DOHH2 (cell line): ENCODE measurements around the gene ANKRD55.

Source experiments
- H3F3A ChIP-seq: fragments of 200-600 bp; sonication (generic), shearing (Covaris generic); 2 replicates; pipeline ENCODE4 v1.6.0; 2016; ENCODE audit warnings: antibody characterized with exemption, mild to moderate bottlenecking; ENCODE audit not compliant: control insufficient read depth, insufficient read depth
- H3K27ac ChIP-seq: fragments of 200-600 bp; sonication (generic); 2 replicates; pipeline ENCODE4 v1.5.1; 2014; ENCODE audit warnings: low read depth, mild to moderate bottlenecking, low read length, moderate library complexity
- H3K27me3 ChIP-seq: fragments of 200-600 bp; sonication (generic); 2 replicates; pipeline ENCODE4 v1.6.1; 2014; ENCODE audit warnings: mild to moderate bottlenecking, low read length, mixed read lengths; ENCODE audit not compliant: control insufficient read depth
- H3K36me3 ChIP-seq: fragments of 200-600 bp; sonication (generic); 2 replicates; pipeline ENCODE4 v1.6.1; 2014; ENCODE audit warnings: mild to moderate bottlenecking, low read length, moderate library complexity, mixed read lengths; ENCODE audit not compliant: control insufficient read depth
- H3K4me1 ChIP-seq: fragments of 200-600 bp; sonication (generic); 2 replicates; pipeline ENCODE4 v1.6.1; 2014; ENCODE audit warnings: mild to moderate bottlenecking, low read length, mixed read lengths; ENCODE audit not compliant: control insufficient read depth
- H3K4me2 ChIP-seq: fragments of 200-600 bp; sonication (generic); 2 replicates; pipeline ENCODE4 v1.6.0; 2014; ENCODE audit warnings: mild to moderate bottlenecking, low read length, moderate library complexity
- H3K4me3 ChIP-seq: fragments of 200-600 bp; sonication (generic); 2 replicates; pipeline ENCODE4 v1.5.1; 2014; ENCODE audit warnings: mild to moderate bottlenecking, low read length, mixed read lengths
- H3K79me2 ChIP-seq: fragments of 200-600 bp; sonication (generic); 2 replicates; pipeline ENCODE4 v1.6.1; 2014; ENCODE audit warnings: mild to moderate bottlenecking, low read length, mixed read lengths; ENCODE audit not compliant: control insufficient read depth
- H3K9me2 ChIP-seq: fragments of 200-600 bp; sonication (generic); replicated peaks from 2 replicates; pipeline ENCODE4 v1.6.1; 2014; ENCODE audit warnings: mild to moderate bottlenecking, low read length, mixed read lengths; ENCODE audit not compliant: control insufficient read depth
- H3K9me3 ChIP-seq: fragments of 200-600 bp; sonication (generic); 2 replicates; pipeline ENCODE4 v1.6.1; 2014; ENCODE audit warnings: antibody characterized with exemption, low read length, mixed read lengths; ENCODE audit not compliant: control insufficient read depth, insufficient read depth
- H4K20me1 ChIP-seq: fragments of 200-600 bp; sonication (generic); 2 replicates; pipeline ENCODE4 v1.6.0; 2014; ENCODE audit warnings: low read depth, mild to moderate bottlenecking, antibody characterized with exemption, low read length, moderate library complexity; ENCODE audit not compliant: control insufficient read depth, insufficient read depth
- EZH2phosphoT487 ChIP-seq: fragments of 200-600 bp; sonication (generic); IDR thresholded peaks from 2 replicates; pipeline ENCODE4 v1.6.1; 2017; ENCODE audit warnings: borderline replicate concordance, mild to moderate bottlenecking, antibody characterized with exemption, low read length, moderate library complexity, mixed read lengths
- TF ChIP-seq, protein P1 (sequence below): fragments of 200-600 bp; sonication (generic); IDR thresholded peaks from one replicate; pipeline ENCODE4 v1.5.1; 2014; ENCODE audit warnings: antibody characterized with exemption, mild to moderate bottlenecking, low read depth, low read length; ENCODE audit not compliant: poor library complexity, severe bottlenecking

Gene ANKRD55

DNA sequence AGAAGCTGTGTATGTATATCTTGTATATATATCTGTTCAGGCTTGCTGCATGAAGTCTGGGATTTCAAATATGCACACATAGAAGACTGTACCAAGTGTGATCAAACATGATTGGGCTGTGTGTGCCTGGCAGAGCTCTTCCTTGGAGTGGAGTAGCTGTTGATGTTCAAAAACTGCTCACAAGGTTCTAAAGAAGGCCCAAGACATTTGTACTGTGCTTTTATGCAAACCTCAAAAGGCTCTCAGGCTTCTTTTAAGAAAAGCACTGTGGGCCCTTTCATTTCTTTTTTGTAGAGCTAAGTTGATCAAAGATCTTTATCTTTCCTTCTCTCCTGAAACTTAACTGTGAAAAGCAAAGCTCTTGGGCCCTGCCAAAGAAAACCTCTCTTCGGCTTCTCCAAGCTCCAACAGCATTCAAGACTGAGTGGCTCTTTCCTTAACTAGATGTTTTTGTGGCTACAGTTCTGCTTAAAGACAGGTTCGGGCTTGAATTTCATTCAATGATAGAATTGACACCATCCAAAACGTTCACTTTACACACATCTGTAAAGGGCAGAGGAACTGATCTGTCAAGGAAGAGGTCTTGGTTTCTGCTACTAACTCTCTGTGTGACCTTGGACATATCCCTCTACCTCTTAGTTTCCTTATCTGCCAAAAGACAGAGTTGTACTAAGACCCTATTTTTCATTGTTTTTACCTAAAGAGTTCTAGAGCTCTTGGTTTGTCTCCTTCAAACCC is 132.5 kb downstream of the ANKRD55 start:
- H3K9me2 ChIP-seq, result no peaks in the 10 kb centered on the region
- no peak overlapping the region for H3K4me3 ChIP-seq
- no peak overlapping the region for H3K27ac ChIP-seq
- H3K27me3 ChIP-seq, result peaks cover 10% of the 10 kb centered on the region; the same call in 1 of the 2 replicates
- H3K4me1 ChIP-seq, result no peaks in the 10 kb centered on the region
- no peaks in the 10 kb centered on the region for H3K9me3 ChIP-seq
- H4K20me1 ChIP-seq, result no peaks in the 10 kb centered on the region
- H3K4me2 ChIP-seq, result no peak overlapping the region
- TF ChIP-seq, protein P1, sequence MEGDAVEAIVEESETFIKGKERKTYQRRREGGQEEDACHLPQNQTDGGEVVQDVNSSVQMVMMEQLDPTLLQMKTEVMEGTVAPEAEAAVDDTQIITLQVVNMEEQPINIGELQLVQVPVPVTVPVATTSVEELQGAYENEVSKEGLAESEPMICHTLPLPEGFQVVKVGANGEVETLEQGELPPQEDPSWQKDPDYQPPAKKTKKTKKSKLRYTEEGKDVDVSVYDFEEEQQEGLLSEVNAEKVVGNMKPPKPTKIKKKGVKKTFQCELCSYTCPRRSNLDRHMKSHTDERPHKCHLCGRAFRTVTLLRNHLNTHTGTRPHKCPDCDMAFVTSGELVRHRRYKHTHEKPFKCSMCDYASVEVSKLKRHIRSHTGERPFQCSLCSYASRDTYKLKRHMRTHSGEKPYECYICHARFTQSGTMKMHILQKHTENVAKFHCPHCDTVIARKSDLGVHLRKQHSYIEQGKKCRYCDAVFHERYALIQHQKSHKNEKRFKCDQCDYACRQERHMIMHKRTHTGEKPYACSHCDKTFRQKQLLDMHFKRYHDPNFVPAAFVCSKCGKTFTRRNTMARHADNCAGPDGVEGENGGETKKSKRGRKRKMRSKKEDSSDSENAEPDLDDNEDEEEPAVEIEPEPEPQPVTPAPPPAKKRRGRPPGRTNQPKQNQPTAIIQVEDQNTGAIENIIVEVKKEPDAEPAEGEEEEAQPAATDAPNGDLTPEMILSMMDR, result no peak
- no peak for TF ChIP-seq EZH2phosphoT487
- no peaks in the 10 kb centered on the region for H3F3A ChIP-seq
- H3K79me2 ChIP-seq, result no peaks in the 10 kb centered on the region
- no peaks in the 10 kb centered on the region for H3K36me3 ChIP-seq

DNA sequence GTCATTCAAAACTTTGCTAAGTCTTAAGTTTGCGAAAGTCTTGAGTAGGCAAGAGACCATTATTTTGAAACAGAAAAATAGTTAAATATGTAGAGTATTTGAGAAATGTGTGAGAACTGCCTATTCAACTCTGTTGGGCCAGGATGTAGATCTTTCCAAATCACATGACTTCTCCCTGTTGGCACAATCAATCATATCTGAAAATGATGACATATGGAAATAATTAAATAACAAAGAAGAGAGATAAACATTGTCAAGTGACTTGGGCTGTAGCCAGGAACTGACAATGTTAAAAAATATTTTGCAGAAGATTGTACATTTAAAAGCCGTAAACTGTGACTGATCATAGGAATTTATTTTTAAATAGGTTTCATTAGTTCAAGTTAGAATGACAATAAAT is 133.8 kb downstream of the ANKRD55 start:
- Histone ChIP-seq H3K9me3 (no peaks in the 10 kb centered on the region), H3K4me2 (no peak overlapping the region), H3K79me2 (no peaks in the 10 kb centered on the region), H3K4me3 (no peak overlapping the region), H3K36me3 (no peaks in the 10 kb centered on the region), H3K9me2 (no peaks in the 10 kb centered on the region), H4K20me1 (no peaks in the 10 kb centered on the region), H3K4me1 (no peaks in the 10 kb centered on the region), H3F3A (no peaks in the 10 kb centered on the region), H3K27ac (no peak overlapping the region), H3K27me3 (peaks cover 10% of the 10 kb centered on the region; the same call in 1 of the 2 replicates)
- TF ChIP-seq, protein P1, result no peak
- TF ChIP-seq EZH2phosphoT487, result no peak

DNA sequence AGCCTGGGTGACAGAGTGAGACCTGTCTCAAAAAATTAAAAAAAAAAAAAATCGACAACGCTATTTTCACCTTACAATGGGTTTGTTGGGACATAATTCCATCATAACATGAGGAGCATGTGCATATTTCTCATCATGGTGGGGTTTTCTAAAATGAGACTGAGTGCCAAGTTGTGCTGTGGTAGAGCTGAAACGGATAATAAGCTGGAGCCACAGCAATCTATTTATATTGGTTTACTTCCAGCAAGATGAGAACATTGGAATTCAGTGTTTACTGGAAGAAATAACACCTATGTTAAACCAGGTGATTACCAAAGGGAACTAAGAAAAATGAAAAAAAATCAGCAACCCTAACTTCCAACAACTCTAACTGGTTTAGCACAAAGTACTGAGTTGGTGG is 136.1 kb downstream of the ANKRD55 start:
- no peak for TF ChIP-seq EZH2phosphoT487
- H3K27ac ChIP-seq, result no peak overlapping the region
- no peaks in the 10 kb centered on the region for H3K36me3 ChIP-seq
- H3K4me2 ChIP-seq, result no peak overlapping the region
- no peaks in the 10 kb centered on the region for H3K79me2 ChIP-seq
- no peak overlapping the region for H3K4me3 ChIP-seq
- H3K4me1 ChIP-seq, result no peaks in the 10 kb centered on the region
- no peaks in the 10 kb centered on the region for H4K20me1 ChIP-seq
- no peaks in the 10 kb centered on the region for H3K9me2 ChIP-seq
- no peaks in the 10 kb centered on the region for H3K9me3 ChIP-seq
- peaks cover 6% of the 10 kb centered on the region; the same call in 1 of the 2 replicates for H3K27me3 ChIP-seq
- no peaks in the 10 kb centered on the region for H3F3A ChIP-seq

DNA sequence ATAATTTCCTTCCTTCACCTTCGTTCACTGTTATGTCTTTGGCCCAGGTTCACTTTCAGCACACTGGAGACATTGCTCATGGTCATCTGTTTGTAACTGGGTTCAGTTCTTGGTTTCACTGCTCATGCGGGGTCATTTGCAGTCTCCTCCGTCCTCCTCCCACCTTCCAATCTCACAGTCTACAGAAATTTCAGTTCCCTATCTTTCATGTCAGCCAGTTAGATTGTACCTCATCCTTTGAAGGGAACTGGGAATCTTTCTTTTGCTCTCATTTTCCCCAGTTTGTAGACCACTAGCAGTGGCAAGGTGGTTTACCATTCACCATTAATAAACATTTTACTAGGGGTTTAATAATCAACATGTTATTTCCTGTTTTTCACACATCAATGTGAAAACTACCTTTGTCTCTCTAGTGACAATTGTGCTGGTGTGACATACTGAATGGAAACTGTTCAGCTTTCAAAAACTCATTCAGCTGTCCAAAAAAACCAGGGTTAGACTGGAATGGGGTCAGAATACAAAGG is 137.5 kb downstream of the ANKRD55 start:
- no peak overlapping the region for H3K4me2 ChIP-seq
- TF ChIP-seq, protein P1, result no peak
- TF ChIP-seq EZH2phosphoT487, result no peak

More for the DNA sequence above, 137.5 kb downstream of the ANKRD55 start:
- H3K4me3 ChIP-seq, result no peak overlapping the region
- no peaks in the 10 kb centered on the region for H3K4me1 ChIP-seq
- no peaks in the 10 kb centered on the region for H3K36me3 ChIP-seq
- H3K27me3 ChIP-seq, result peaks cover 4% of the 10 kb centered on the region; the same call in 1 of the 2 replicates
- no peak overlapping the region for H3K27ac ChIP-seq
- no peaks in the 10 kb centered on the region for H3K79me2 ChIP-seq
- H3F3A ChIP-seq, result no peaks in the 10 kb centered on the region
- H3K9me3 ChIP-seq, result no peaks in the 10 kb centered on the region
- no peaks in the 10 kb centered on the region for H4K20me1 ChIP-seq
- H3K9me2 ChIP-seq, result no peaks in the 10 kb centered on the region
